Stimulated activated CD4-positive, alpha-beta T cell treated with anti-CD3 and anti-CD28 coated beads, TNF-alpha, amount 100 ng/mL, for 24 hours (primary cell): ENCODE results near the gene TMEM18.
"Not testable (repeated sequence)": the region's sequence is repeated elsewhere in the genome, so short reads cannot be mapped to it uniquely, and the experiment has no call there.

Experiments used
- DNase-seq, 3 experiments: peaks; one replicate each; pipeline ENCODE4 v3.0.0-alpha.2; 2020; ENCODE audit warnings: low read depth in 3 of 3

The TMEM18 gene

DNA sequence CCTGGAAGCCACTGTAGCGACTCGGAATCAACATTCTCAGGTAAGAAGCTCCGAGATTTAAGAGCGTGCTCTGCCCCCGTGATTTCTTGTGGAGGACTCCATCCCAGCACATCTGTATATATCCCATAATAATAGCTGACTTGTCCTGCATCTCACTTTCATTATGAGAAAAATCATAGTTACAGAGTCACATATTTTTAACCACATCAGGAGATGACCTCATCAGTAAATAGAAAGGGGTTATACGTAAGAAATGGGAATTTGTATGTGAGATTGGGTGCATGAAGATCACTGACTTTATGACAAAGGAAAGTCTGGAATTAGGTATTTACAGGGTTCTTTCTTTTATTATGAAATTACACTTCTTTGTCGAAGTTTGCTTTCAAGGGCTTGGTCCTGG is 16.4 kb upstream of the TMEM18 start:
- no peak for DNase-seq

DNA sequence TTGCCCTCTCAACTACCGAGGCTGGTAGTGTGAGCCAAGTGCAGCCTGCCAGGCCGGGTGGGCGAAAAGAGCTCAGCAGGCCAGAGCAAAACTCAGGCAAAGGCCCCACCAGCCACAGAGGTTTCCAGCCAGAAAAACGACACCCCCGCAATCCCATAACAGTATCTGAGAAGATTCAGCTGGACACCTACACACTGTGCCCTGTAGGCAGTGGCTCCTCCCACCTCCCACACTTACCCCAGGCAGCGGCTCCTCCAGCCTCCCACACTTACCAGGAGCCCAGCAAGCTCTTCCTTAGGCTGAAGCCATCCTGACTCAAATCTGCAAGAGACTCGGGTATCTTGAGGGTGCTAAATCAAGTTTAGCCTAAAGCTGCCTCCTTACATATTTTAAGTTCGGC is 15.6 kb upstream of the TMEM18 start:
- DNase-seq, result no peak

DNA sequence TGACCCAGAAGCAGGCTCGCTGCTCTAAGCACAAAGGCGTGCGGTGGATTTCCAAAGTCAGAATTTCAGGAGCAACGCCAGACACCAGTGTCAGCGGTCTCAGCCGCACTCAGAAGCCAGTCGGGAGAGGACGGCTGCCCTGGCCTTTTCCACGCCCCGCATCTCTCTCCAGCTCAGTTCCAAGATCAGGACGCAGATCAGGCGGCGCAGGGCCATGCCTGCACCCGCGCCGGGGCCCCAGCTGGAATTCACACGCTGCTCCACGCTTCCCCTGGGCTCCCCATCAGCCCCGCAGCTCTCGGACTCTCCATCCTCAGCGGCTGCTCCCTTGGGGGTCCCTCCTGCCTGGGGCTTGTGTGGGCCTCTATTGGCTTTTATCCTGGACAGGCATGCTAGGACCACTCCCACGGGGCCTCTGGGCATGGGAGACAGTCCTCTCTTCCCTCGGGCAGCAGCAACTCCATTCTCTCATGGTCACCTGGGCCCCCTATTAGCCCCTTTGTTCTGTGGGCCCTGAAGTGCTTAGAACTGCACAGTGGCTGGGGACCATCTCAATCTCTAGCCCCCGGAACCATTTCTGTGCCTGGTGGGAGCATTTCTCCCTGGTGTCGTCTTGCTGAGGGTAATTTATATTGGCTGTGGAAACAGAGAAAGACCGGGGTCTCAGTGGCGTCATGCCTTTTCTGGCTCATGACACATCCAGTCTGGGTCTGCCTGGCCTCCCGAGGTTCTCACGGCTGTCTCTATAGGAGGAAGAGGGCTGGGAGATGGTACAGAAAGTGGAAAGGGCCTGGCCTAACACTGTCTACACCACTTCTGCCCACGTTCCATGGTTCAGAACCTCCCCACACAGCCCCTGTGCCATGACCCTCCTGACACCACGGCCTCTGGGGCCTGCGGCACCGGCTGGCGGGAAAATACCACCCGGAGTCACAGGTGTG is 14.9 kb upstream of the TMEM18 start:
- DNase-seq, result no peak

GRCh38 chr2:690799-691198 is 13.6 kb upstream of the TMEM18 start:
- no peak for DNase-seq

- DNase-seq, result no peak
Measured at GRCh38 chr2:689877-690510, 12.8 kb upstream of the TMEM18 start.

- no peak for DNase-seq
Measured at GRCh38 chr2:689237-689636, 12.0 kb upstream of the TMEM18 start.

DNA sequence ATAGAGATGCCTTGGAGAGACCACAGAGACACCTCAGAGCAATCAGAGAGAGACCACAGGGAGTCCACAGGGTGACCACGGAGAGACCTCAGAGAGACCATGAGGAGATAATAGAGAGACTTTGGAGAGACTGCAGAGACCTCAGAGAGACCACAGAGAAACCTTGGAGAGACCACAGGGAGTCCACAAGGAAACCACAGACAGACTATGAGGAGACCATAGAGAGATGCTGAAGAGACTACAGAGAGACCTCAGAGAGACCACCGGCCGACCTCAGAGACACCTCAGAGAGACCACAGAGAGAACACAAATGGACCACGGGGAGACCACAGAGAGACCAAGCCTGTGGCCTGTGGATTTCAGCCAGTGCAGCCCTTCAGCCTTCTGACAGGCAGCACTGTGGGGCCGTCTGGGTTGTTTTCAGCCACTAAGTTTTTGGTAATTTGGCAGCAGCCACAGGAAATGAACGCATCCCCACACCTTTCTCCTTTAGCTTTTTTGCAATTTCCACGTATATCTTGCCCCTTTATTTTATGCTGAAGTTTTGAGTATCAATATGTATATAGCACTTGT is 11.4 kb upstream of the TMEM18 start:
- no peak for DNase-seq

- no peak for DNase-seq
Measured at GRCh38 chr2:685421-685820, 8.2 kb upstream of the TMEM18 start.

DNA sequence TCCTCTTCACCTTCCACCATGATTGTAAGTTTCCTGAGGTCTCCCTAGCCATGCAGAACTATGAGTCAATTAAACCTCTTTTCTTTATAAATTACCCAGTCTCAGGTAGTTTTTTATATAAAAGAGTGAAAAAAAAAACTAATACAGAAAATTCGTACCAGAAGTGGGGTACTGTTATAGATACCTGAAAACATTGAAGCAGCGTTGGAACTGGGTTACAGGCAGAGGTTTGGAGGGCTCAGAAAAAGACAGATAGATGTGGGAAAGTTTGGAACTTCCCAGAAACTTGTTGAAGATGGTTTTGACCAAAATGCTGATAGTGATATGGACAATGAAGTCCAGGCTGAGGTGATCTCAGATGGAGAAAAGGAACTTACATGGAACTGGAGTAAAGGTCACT is 7.7 kb upstream of the TMEM18 start:
- not testable (repeated sequence) for DNase-seq

DNA sequence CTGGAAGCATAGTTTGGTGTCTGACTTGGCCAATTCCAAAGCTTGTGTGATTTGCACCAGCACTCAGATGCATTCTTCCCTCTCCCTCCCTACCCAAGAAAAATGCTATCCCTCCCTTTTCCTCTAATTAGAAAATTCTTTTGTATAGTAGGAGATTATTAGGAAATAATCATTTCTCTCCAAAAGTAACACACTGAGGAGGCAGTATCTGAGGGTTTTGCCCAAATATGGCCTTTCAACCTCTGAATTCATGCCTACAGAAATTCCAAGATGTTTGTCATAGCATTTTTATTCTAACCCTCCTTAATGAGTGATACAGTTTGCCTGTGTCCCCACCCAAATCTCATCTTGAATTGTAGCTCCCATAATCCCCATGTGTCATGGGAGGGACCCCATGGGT is 5.0 kb upstream of the TMEM18 start:
- DNase-seq, result no peak

- no peak for DNase-seq
Measured at GRCh38 chr2:681312-681711, 4.1 kb upstream of the TMEM18 start.

DNA sequence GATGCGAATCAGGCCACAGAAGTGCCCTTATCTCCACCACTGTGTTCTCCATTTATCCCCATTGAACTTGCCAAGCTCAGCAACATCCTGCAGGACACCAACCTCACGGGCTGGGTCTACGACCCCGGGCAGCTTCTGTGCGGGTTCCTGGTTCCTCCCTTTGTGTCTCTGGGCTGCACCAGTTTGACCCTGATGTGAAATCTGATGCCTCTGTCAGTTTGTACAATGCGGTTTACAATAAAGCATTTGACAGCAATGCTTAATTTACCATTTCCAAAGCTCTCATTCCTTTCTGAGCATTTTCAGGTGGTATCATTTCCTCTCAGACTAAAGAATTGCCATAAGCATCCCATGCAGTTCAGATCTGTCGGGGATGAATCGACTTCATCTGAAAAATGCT is 3.3 kb upstream of the TMEM18 start:
- no peak for DNase-seq

DNA sequence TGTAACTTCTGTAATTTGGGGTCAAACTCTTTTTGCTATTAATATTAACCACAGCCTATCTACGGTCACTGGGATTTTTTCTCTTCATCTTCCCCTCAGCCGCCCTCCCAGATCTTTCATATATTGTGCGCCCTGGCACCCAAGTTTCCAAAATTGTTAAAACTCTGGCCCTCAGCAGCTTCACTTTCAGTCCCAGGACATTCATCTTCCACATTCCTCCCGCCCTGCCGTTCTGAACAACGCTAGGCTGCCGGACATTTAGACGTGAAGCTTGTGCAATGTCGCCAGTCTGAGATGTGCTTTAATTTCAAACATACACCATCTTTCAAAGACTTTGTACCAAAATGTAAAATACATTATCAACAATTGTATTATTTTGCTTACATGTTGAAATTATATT is 1.8 kb upstream of the TMEM18 start:
- no peak for DNase-seq

DNA sequence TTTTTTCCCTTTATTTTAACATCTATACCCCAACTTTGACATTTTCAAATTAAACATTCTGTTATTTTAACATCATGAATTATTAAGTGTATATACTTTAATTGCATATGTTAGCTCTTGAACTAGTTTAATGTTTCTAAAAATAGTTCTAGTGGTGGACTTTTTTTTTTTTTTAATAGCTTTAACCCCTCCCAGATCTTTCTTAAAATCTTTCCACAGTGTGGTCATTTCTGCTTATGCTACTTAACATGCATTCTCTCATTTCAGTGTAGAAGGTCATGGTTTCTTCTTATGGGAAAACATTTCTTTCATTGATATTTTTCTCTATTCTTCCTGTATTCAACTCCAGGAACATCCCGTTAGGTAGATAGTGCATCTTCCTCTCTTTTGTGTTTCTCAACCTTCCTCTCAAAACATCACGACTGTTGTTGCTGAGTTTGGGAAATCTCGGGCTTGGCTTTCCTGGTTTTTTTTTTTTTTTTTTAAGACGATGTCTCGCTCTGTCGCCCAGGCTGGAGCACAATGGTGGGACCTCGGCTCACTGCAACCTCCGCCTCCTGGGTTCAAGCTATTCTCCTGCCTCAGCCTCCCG is 849 bp upstream of the TMEM18 start:
- no peak for DNase-seq

GRCh38 chr2:676647-677055 is 555 bp downstream of the TMEM18 start:
- DNase-seq, result peak in 1 of 3 experiments; percentile 98

GRCh38 chr2:675982-676646 is 1.1 kb downstream of the TMEM18 start:
- DNase-seq, result peak in 1 of 3 experiments; percentile 29

GRCh38 chr2:675460-675859 is 1.7 kb downstream of the TMEM18 start:
- DNase-seq, result no peak

DNA sequence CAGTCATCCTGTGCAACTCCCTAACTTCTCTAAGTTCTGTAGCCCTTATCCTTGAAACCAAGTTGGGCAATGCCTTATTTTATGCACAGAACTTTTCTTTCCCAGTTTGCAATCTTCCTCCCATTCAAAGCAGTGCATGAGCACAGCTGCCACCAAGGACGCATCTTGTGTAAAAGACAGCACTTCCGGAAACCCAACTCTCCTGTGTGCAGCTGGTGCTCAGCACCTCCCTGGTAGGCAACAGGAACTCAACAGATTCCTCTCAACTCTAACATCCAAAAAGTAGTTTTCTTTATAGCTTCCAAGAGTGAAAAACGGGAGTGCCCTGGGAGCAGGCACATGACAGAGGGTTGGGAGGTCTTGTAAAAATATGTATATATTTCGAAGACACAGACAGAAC is 2.2 kb downstream of the TMEM18 start:
- no peak for DNase-seq

- DNase-seq, result no peak
Measured at GRCh38 chr2:674321-674985, 2.8 kb downstream of the TMEM18 start.

DNA sequence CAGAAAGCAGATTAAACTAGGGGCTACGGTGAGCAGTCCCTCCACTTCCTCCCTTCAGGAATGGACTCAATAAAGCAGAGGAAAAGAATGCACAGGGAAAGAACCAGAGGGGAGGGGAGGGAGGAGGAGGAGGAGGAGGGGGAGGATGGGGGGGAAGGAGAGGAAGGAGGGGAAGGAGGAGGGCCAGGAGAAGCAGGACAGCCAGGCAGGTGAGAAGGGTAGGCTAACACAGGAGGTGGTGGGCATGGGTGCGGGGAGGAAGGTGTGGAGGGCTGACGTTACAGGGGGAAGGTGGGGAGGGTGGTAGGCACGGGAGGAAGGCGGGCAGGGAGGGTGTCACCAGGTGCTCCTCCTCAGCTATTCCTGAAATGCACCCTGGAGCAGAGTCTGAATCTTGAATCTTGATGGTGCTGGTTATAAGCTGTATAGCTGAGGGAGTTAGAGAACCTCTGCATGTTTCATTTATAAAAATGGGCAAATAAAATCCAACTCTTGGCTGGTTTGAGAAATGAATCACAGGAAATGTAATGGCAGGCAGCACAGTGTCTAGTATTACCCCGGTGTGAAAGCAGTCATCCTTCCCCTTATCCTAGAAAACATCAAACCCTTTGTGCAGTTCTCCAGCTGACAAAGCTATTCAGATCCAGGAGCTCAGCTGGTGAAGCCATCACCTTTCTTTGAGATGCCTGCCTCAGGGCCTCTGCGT is 3.4 kb downstream of the TMEM18 start:
- DNase-seq, result no peak

GRCh38 chr2:673016-673415 is 4.2 kb downstream of the TMEM18 start:
- no peak for DNase-seq
